H54 (cell line): ENCODE measurements around the gene ZDHHC4.
"Not testable (repeated sequence)": the region's sequence is repeated elsewhere in the genome, so short reads cannot be mapped to it uniquely, and the experiment has no call there.

Source experiments
- DNase-seq: peaks from one replicate; pipeline ENCODE4 v3.0.0; 2011; ENCODE audit warnings: low spot score, mixed read lengths; ENCODE audit not compliant: insufficient read length
- FAIRE-seq: peaks from 3 replicates; lab custom pipeline; 2011; peaks lifted over from hg19 to GRCh38; lab: Jason Lieb, UNC
- POLR2A ChIP-seq: IDR thresholded peaks from 2 replicates; pipeline ENCODE4 v1.6.1; 2011; ENCODE audit warnings: low read depth, mild to moderate bottlenecking, low read length

ZDHHC4 gene

DNA sequence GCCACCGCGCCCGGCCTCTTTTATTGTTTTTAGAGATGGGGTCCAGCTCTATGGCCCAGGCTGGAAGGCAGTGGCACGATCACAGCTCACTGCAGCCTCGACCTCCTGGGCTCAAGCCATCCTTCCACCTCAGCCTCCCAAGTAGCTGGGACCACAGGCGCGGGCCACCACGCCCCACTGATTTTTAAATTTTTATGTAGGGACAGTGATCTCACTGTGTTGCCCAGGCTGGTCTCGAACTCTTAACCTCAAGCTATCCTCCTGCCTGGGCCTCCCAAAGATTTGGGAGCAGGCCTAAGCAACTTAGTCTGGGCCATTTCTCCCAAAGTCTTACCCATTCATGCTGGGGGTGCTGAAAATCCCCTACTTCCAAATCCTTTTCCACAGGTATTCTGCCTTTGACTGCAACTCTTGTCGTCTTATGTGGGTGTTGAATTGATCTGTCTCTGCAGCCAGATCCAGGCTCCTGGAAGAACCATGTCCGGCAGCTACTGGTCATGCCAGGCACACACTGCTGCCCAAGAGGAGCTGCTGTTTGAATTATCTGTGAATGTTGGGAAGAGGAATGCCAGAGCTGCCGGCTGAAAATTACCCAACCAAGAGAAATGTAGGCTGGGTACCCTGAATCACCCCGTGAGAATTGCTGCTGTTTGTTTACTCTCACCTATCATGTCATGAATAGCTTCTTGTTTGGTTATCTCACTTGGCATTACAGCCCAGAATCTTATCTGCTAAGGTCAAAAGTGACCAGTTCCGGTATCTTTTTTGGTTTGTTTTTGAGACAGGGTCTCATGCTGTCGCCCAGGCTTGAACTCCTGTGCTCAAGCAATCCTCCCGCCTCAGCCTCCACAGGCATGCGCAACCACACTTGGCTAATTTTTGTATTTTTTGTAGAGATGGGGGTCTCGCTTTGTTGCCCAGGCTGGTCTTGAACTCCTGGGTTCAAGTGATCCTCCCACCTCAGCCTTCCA lies 1.1 kb downstream of the ZDHHC4 start:
- no peak for FAIRE-seq
- TF ChIP-seq POLR2A = no peak
- no peak for DNase-seq

DNA sequence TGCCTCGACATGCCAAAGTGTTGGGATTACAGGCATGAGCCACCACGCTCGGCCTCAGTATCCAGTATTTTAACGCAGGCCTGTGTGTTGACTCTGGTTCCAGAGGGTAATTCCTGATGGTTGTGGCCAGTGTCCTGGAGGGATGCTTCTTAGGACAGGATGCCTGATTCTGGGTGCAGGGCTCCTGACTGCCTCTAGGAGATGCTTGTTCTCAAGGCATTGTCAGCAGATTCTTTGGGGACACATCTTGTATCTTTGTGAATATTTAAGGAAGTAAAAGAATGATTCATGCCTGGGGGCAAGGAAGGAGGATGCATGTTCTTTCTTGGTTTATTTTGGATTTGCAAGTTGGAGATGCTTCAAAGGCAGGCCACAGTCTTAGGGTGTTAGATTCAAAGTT lies 2.2 kb downstream of the ZDHHC4 start:
- FAIRE-seq (no peak), DNase-seq (no peak)
- no peak for TF ChIP-seq POLR2A

DNA sequence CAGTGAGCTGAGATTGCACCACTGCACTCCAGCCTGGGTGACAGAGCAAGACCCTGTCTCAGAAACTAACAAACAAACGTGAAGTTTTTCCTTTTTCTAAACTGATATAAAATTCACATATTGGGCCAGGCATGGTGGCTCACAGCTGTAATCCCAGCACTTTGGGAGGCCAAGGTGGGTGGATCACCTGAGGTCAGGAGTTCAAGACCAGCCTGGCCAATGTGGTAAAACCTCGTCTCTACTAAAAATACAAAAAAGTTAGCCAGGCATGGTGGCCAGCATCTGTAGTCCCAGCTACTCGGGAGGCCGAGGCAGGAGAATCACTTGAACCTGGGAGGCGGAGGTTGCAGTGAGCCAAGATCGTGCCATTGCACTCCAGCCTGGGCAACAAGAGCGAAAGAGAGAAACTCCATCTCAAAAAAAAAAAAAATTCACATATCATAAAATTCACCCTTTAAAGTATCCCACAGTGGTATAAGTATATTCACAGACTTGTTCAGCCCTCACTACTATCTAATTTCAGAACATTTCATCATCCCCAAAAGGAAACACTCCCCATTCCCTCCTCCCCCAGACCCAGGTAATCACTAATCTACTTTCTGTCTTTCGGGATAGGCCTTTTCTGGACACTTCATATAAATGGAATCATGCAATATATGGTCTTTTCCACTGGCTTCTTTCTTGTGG lies 8.6 kb downstream of the ZDHHC4 start:
- not testable (repeated sequence) for FAIRE-seq

DNA sequence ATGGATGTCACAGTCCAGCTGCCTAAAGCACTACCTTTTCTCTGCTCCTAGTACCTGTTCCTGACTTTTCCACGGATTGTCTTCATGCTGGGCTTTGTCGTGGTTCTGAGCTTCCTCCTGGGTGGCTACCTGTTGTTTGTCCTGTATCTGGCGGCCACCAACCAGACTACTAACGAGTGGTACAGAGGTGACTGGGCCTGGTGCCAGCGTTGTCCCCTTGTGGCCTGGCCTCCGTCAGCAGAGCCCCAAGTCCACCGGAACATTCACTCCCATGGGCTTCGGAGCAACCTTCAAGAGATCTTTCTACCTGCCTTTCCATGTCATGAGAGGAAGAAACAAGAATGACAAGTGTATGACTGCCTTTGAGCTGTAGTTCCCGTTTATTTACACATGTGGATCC lies 11.3 kb downstream of the ZDHHC4 start:
- FAIRE-seq = no peak
- no peak for DNase-seq
- TF ChIP-seq POLR2A = no peak

More for the DNA sequence above, 8.6 kb downstream of the ZDHHC4 start:
- not testable (repeated sequence) for DNase-seq

DNA sequence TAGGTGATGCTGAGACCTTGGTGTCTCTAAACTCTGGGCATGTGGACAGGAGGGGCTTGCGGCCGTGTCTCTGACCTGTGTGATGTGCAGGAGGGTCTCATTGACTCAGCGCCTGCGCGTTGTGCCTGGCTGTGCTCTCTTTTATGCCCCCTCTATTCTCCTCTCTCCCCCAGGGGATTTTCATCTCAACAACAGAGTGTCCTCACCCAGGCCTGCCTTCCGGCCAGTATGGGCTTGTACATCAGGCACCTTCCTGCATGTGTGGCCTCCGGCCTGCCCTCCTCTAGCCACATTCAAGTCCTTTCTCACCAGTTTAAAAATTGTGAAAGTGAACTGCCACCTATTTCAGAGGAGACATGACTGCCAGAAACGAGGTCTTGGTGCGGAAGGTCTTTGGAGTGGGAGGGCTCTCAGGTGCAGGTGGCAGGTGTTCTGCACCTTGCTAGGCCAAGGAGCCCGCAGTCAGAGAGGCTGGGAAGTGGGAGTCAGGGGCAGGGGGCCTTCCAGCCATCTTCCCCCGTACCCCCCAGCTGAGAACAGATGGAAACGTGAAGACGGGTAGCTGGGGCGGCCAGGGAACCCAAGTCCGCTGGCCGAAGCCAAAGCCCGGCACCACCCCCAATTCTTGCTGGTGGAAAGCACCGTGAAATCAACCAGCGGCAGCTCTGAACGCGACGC lies 12.0 kb downstream of the ZDHHC4 start:
- DNase-seq (no peak), FAIRE-seq (no peak)
- no peak for TF ChIP-seq POLR2A

DNA sequence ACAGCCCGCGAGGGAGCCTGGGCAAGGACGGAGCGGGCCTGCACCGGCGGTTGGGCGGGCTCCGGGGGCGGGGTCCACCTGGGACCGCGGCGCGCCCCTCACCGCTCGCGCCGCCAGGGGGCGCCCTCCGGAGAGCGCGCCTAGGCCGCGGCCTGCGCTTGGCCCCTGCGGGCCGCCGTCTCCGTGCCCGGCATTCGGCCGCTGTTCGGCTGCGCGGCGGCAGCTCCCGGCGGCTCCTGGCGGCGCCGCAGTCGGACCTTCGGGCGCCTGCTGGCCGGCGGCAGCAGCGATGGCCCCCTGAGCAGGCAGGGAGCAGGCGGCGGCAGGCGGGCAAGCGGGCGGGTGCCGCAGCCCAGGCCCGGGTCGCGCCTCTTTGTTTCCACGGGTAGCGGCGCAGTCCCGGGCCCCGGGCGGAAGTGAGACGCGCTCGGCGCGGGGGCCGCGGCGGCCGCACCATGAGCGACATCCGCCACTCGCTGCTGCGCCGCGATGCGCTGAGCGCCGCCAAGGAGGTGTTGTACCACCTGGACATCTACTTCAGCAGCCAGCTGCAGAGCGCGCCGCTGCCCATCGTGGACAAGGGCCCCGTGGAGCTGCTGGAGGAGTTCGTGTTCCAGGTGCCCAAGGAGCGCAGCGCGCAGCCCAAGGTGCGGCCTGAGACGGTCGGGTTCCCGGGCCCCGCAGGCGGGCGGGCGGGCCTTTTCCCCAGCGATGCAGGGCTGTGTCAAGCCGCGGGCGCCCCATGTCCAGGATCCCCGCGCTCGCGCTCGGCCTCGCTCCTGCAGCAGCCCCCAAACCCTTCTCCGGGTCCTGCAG lies 12.8 kb downstream of the ZDHHC4 start, which contains the start of gene INTS15:
Gene INTS15 (plus strand): TSS at position 193 of the 816 bp plus-strand sequence. CDS start 263 bp downstream, at position 456.
- peak; percentile 92 for TF ChIP-seq POLR2A
- FAIRE-seq = no peak
- DNase-seq = peak; percentile 96

DNA sequence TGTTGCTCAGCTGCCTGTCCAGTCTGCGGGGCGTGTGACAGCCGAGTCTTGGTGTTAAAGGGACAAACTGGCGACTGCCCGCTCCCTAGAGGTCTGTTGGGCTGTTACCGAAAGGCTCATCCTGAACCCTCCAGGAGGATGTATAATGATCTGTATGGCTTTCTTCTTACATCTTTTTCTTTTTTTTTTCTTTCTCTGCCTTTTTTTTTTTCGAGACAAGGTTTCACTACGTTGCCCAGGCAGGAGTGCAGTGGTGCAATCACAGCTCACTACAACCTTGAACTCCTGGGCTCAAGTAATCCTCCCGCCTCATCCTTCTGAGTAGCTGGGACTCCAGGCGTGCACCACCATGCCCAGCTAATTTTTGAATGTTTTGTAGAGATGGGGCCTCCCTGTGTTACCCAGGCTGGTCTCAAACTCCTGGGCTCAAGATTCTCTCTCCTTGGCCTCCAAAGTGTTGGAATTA lies 13.4 kb downstream of the ZDHHC4 start:
- TF ChIP-seq POLR2A = no peak
- FAIRE-seq = no peak
- no peak for DNase-seq

DNA sequence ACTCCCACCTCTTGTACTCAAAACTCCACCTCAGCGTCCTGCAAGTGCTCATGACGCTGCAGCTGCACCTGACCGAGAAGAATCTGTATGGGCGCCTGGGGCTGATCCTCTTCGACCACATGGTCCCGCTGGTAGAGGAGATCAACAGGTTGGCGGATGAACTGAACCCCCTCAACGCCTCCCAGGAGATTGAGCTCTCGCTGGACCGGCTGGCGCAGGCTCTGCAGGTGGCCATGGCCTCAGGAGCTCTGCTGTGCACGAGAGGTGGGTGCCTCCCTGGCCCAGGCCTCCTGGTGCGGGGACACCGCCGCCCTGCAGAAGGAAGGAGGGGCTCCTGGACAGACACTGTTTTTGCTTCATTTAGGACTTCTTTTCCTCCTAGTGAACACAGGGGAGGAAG lies 22.8 kb downstream of the ZDHHC4 start:
- DNase-seq (no peak), FAIRE-seq (no peak)
- TF ChIP-seq POLR2A = no peak

DNA sequence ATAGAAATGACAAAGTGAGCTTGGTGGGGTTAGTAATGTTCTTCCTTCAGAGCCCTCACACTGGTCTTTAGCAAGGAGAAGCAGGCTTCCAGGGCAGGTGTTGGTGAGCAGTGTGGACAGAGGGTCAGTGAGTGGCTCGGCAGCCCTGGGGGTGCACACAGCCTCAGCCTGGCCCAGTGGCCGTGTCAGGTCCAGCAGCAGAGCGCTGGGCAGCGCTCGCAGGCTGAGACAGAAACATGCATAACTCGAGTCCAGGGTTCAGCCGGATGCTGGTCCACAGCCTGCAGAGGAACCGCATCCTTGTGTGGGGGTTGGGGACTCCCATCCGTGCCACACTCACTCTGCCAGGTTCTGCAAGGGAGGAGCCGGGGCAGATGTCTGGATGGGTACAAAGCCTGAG lies 27.2 kb downstream of the ZDHHC4 start:
- no peak for DNase-seq
- FAIRE-seq = no peak
- no peak for TF ChIP-seq POLR2A

DNA sequence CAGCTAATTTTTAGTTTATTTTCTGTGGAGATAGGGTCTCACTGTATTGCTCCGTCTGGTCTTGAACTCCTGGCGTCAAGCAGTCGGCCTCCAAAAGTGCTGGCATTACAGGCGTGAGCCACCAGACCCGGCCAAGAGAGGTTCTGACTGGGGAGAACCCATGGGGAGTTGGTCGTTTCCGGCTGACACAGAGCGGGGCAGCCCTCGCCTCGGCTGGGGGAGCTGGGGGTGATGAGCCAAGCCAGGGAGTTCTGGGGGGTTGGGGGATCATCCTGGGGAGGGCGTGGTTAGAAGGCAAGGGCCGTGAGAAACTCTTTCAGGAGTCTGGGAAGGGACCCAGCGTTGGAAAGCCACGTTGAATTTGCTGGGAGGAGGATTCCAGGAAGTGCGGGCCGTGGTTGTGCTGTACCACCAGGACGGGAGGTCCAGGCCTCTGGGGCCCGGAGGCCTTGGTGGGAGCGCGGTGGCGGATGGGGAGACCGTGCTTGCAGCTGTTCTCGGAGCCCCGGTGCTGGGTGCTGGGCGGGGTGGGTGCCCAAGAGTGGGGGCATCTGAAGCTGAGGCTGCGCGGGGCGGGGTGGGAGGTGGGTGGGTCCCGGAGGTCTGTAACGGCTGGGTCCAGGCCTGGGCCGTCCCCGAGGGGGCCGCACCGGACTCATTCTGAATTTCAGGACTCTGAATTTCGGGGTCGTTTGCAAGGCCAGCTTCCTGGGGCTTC lies 29.8 kb downstream of the ZDHHC4 start:
- FAIRE-seq = no peak
- TF ChIP-seq POLR2A = no peak

DNA sequence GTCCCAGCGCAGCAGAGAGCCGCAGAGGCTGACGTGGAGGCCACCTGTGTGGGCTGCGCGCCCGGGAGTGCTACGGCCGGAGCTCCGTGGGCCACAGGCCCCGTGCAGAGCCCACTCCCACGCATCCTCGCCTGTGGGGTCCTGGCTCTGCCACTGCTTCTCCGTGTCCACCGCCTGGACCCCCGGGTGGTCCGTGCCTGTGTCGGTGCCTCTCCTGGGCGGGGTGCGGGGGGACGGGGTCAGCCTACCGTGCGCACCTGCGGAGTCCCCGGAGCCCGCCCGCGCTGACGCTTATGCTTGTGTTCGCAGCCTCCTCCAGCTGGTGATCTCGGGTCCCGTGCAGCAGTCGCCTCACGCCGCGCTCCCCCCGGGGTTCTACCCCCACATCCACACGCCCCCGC lies 30.4 kb downstream of the ZDHHC4 start:
- TF ChIP-seq POLR2A = no peak
- DNase-seq = no peak

More for the DNA sequence above, 29.8 kb downstream of the ZDHHC4 start:
- DNase-seq = no peak

DNA sequence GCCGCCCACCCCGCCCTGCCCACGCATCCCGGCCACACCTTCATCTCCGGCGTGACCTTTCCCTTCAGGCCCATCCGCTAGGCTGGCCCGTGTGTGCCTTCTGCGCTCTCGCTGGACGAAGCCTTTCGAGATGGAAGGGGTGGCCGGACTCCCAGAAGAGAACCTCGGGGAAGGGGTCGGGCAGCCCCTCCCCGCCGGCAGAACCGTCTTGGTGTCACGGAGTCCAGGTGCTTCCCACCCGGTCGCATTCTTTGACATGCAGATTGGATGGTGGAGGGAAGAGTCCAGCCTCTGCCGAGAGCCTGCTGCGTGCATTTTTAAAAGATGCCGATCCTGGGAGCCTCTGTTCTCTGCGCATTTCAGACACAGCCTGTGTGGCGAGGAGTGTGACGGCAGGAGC lies 30.8 kb downstream of the ZDHHC4 start:
- no peak for TF ChIP-seq POLR2A
- FAIRE-seq (no peak), DNase-seq (no peak)

More for the DNA sequence above, 30.4 kb downstream of the ZDHHC4 start:
- FAIRE-seq = no peak
